DMS153 treated with DMSO at 0.1 percent for 48 hours (cell line): ENCODE data around the gene LEUTX.
"Not testable (repeated sequence)": the region's sequence is repeated elsewhere in the genome, so short reads cannot be mapped to it uniquely, and the experiment has no call there.

Experiments used
- DNase-seq: peaks from one replicate; lab custom pipeline; 2025; ENCODE audit not compliant: unreplicated experiment; lab: John Stamatoyannopoulos, UW

The LEUTX gene

GRCh38 chr19:39778763-39779162 is at the start of gene LEUTX:
Gene LEUTX (plus strand): TSS chr19:39778854. CDS start chr19:39778921, 67 bp downstream.
- DNase-seq: no peak

- DNase-seq: no peak
Observed at GRCh38 chr19:39729594-39729993, 49.1 kb upstream of the LEUTX start.

- DNase-seq: no peak
Observed at GRCh38 chr19:39731685-39732084, 47.0 kb upstream of the LEUTX start.

GRCh38 chr19:39733841-39734240 is 44.8 kb upstream of the LEUTX start:
- DNase-seq: no peak

- no peak for DNase-seq
Observed at GRCh38 chr19:39735688-39736087, 43.0 kb upstream of the LEUTX start.

GRCh38 chr19:39736088-39736487 is 42.6 kb upstream of the LEUTX start:
- no peak for DNase-seq

- DNase-seq: no peak
Observed at GRCh38 chr19:39737351-39737750, 41.3 kb upstream of the LEUTX start.

GRCh38 chr19:39737891-39738290 is 40.8 kb upstream of the LEUTX start, which contains the start of gene CLC:
Gene CLC (minus strand): TSS chr19:39738029. CDS start chr19:39737952, 77 bp downstream.
- no peak for DNase-seq

GRCh38 chr19:39738814-39739213 is 39.8 kb upstream of the LEUTX start:
- no peak for DNase-seq

GRCh38 chr19:39740395-39740794 is 38.3 kb upstream of the LEUTX start:
- no peak for DNase-seq

- no peak for DNase-seq
Observed at GRCh38 chr19:39745643-39746042, 33.0 kb upstream of the LEUTX start.

- DNase-seq: no peak
Observed at GRCh38 chr19:39746836-39747529, 31.7 kb upstream of the LEUTX start.

GRCh38 chr19:39749981-39750380 is 28.7 kb upstream of the LEUTX start:
- no peak for DNase-seq

GRCh38 chr19:39752390-39752789 is 26.3 kb upstream of the LEUTX start:
- DNase-seq: no peak

GRCh38 chr19:39752795-39753194 is 25.9 kb upstream of the LEUTX start:
- no peak for DNase-seq

- no peak for DNase-seq
Observed at GRCh38 chr19:39754544-39754943, 24.1 kb upstream of the LEUTX start.

GRCh38 chr19:39754971-39755370 is 23.7 kb upstream of the LEUTX start:
- DNase-seq: no peak

GRCh38 chr19:39759457-39760184 is 19.0 kb upstream of the LEUTX start:
- DNase-seq: no peak

GRCh38 chr19:39761851-39762250 is 16.8 kb upstream of the LEUTX start:
- DNase-seq: not testable (repeated sequence)

GRCh38 chr19:39765091-39766076 is 13.3 kb upstream of the LEUTX start:
- DNase-seq: no peak

- DNase-seq: no peak
Observed at GRCh38 chr19:39768334-39768733, 10.3 kb upstream of the LEUTX start.
